Fibroblast of skin of scalp (primary cell): ENCODE measurements around the gene IQGAP3.
"Not testable (repeated sequence)": the region's sequence is repeated elsewhere in the genome, so short reads cannot be mapped to it uniquely, and the experiment has no call there.

Source experiments
- DNase-seq: peaks from one replicate; pipeline ENCODE4 v3.0.0-alpha.2; 2013

Gene IQGAP3

DNA sequence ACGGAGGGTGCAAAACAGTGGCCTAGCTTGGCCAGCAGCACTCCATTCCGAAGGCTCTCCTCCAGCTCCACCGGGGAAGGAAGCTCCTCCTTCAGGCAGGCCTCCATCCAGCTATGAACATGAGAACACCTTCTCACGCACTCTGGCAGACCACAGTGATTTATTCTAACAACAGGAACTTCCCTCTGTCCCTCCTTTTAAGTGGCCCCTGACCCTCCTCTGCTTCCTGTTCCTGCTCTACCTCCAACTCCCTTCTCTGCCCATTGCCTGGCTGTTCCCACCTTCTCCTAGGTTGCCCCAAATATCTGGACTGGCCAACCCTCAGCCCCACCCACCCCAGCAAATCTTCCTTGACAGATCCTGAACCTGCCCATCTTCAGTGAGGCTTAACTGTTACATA is 5.9 kb downstream of the IQGAP3 start:
- DNase-seq, result no peak

DNA sequence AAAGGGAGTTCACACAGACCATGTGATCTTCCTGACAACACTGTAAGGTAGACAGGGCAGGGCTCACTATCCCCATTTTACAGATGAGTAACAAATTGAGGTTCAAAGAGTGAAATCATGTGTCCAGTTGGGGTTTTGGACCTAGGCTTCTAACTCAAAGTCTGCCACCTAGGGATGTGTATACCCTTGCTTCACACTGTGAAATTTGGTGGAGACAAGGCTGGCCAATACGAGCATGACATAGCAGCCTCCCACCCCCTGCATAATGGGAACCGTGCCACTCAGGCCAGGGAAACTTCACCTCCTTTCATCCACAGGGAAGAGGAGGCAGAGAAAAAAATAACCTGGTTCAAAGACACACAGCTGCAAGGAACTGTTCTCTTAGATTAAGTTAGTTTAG is 6.8 kb downstream of the IQGAP3 start:
- DNase-seq, result no peak

DNA sequence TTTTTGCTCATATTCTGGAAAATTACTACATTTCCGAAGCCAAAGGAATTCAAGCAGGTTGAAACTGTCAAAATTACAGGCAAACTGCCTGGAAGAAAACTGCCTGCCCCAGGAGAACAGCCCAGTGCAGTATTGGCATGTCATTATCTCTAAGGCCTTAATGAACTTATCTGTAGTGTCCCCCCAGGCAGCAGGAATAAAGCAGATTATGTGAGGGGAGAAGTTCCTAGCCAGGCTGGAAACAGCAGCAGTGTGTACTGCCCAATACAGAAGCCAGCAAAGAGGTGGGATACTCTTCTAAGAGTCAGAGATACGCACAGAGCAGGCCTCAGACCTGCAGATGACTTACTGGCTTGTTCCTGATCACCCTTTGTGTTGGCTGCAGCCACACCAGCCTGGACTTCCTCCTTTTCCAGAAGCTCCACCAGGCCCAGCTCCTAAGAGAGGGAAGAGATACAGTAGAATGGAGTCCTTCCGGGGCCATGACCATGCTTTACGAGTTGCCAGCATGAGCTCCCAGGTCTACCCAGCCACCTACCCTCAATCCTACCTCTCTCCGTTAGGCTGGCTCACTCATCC is 11.7 kb downstream of the IQGAP3 start:
- DNase-seq, result no peak

DNA sequence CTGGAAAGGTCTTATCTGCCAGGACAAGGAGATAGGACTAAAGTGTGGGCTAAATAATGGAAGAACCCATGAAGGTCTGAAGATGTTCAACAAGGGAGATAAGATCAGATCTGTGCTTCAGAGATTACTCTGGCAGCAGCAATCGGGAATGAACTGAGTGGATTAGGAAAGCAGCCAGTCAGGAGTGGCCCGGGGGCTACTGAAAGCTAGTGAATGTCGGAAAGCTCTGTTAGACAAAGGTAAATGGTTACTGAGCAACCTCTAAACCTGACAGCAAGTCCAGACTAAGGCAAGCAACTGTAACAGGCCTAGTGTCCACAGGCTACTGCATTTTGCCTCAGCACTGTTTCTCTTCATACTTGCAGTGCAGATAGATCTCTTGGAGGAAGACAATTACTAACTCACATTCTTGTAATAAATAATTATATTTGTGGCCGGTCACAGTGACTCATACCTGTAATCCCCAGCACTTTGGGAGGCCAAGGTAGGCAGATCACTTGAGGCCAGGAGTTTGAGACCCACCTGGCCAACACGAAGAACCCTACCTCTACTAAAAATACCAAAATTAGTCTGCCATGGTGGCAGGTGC is 12.5 kb downstream of the IQGAP3 start:
- DNase-seq, result no peak

DNA sequence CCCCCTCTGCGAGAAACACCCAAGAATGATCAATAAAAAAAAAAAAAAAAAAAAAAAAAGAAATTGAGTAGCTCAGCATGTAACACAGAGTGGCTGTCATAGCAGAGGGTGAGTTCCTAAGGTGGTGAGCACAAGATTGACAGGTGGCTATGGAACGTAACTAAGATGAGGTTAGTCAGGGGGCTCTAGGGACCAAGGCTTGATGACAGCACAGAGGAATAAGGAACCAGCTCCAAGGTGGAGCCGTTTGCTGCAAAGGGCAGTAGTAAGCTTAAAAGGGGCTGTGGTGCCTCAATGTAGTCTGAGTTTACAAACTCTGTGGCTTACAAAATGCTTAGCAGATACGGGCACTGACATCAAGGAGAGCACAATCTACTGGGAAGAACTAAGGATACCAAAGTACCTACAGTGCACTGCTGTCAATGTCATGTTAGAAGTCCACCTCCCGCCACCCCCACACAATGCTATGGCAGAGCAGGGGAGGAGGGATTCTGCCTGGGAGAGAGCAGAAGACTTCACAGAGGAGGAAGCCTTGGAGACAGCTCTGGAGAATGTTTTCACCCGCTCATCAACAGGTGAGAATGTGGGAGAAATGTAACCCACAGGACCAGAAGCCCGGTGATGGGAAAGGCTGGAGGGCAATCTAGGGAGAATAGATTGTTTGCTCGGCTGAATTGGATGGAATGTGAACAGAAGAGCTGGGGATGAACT is 13.1 kb downstream of the IQGAP3 start:
- DNase-seq, result no peak

DNA sequence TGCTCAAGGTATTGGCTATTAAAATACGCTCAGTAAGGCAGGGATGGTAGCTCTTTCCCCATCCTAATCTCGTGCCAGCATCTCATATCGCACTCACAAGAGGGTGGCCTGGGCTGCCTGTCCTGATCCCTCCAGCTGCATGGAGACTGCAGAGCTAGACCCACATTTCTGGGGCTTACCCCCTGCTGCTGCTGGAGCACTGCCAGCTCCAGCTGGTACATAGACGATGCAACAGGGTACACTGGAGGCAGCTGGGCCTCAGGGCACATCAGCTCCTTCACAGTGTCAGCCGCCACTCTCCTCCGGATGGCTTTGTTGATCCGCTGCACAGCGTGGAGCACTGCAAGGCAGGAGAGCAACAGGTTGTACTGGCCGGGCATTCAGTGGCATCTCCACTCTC is 16.0 kb downstream of the IQGAP3 start:
- peak; percentile 11 for DNase-seq

DNA sequence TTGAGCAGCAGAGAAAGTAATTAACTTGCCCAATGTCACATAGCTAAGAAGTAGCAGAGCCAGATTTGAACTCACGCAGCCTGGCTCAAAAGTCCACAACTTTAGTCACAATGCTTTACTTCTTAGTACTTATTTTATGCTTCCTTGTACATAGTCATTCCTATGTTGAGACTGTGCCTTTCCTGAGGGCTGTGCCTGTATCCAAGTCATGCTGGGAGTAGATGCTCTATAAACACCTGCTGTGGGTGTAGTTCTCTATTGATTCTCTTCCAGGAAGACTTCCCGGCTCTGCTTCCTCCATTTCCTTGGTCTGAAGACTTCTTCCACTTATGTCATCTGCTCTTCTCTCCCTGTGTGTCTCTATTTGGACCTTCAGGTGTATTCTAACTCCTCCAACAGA is 16.6 kb downstream of the IQGAP3 start:
- DNase-seq, result no peak

DNA sequence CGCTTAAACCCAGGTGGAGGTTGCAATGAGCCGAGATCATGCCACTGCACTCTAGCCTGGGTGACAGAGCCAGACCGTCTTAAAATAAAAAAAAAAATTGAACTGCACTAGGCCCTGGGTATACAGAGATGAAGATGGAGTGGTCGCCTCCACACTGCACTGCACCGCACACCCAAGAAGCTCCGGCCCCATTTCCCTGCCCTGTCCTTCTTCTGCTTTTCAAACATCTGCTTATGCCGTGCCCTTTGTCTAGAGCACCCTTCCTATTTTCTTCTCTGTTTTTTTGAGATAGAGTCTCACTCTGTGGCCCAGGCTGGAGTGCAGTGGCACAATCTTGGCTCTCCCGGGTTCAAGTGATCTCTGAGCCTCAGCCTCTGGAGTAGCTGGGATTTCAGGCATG is 17.4 kb downstream of the IQGAP3 start:
- DNase-seq, result no peak

DNA sequence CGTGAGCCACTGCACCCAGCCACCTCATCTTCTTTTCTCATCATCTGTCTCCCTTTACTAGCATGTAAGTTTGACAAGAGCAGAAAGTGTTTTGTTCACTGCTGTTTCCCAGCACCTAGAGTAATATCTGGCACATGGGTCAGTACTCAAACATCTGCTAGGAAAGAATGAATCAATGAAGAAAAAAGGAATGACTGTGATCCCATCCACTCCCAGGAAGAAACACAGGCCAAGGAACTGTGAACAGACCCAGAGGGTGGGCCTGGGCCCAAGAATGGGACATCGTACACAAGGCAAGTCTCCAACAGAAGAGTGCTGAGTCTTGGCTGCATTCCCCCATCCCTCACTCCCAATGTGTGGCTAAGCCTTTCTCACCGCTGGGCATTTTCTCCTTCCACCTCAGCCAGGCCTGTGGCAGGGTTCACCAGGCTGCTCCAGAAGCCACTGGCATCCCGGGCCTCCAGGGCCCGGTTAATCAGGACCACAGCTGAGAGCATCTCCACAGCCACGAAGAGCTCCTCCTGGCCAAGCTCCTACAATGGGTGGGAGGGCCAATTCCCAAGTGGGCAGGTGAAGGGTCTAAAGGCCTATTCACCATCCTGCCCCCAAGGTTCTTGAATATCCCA is 18.4 kb downstream of the IQGAP3 start:
- no peak for DNase-seq

DNA sequence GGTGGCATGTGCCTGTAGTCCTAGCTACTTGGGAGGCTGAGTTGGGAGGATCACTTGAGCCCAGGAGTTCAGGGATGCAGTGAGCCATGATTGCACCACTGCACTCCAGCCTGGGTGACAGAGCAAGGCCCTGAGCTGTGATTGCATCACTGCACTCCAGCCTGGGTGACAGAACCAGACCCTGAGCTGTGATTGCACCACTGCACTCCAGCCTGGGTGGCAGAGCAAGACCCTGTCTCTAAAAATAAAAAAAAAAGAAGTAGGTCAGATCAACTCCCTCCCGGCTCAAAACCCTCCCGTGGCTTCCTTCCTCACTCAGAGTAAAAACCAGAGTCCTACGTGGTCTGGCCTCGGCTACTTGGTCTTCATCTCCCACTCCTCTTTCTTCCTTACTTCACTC is 19.4 kb downstream of the IQGAP3 start:
- not testable (repeated sequence) for DNase-seq

DNA sequence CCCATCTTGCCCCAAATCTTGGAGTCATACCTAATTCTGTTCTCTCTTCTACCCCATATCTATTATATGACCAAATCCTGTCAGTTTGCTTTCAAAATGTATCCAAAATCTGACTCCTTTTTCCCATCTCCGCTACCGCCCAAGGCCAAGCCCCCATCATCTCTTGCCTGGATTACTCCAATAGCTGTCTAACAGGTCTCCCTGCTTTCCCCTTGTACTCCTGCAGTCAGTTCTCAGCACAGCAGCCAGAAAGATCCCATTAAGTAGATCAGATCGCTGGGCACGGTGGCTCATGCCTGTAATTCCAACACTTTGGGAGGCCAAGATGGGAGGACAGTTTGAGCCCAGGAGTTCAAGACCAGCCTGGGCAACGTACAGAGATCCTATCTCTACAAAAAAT is 19.8 kb downstream of the IQGAP3 start:
- no peak for DNase-seq

DNA sequence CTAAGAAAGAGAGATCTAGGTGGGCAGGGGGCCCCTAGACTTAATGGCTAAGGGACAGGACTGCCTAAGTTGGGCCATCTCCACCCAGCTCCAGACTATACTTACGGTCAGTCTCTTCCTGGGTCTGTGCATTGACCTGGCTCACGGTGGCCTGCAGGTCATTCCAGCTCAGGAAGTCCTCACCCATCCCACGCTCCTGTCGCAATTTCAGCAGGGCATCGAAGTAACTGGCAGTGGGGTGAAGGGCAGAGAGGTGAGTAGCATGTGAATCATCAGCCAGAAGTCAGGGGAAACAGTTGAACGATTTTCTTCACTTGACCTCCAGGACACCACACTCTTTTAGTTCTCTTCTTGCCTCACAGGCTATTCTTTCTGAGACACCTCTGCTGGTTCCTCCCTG is 20.5 kb downstream of the IQGAP3 start:
- DNase-seq, result no peak

DNA sequence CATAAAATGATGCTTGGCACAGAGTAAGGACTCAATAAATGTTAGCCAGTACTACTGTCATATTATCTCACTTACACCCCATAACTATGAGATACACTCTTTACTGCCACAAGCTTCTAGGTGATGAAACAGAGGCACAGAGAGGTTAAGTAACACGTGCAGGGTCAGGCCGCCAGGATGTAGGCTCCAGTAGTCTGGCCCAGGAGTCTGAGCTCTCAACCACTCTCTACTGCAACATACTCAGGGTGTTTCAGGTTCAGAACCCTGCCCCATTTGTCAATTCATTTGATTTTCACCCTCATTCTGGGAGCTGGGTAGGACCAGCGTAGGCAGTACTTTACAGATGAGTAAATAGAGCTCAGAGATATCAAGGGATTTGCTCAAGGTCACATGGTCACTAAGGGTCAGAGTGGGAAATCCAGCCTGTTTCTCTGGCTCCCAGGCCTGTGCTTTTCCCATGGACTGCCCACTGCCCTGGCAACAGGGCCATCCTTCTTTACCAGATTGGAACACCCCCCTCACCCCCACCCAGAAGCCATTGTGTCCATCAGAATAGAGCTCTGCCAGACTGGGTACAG is 21.2 kb downstream of the IQGAP3 start:
- no peak for DNase-seq

DNA sequence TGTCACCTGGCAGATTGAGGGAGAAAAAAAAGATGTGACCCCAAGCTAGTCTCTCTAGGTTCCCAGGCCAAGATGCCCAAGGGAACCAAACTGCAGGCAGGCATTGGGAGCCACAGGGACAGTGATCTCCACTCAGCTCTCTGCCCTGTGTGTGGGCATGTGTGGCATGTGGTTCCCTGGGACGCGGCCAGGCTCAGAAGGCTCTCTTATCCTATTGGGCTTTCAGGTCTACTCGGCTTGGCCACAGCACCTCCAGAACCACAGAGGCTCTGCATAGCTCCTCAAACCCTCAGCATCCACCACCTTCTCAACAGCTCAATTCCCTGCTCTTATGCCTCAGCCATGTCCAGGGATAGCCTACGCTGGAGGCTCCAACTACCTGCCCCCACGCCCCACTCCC is 22.0 kb downstream of the IQGAP3 start:
- DNase-seq, result no peak

DNA sequence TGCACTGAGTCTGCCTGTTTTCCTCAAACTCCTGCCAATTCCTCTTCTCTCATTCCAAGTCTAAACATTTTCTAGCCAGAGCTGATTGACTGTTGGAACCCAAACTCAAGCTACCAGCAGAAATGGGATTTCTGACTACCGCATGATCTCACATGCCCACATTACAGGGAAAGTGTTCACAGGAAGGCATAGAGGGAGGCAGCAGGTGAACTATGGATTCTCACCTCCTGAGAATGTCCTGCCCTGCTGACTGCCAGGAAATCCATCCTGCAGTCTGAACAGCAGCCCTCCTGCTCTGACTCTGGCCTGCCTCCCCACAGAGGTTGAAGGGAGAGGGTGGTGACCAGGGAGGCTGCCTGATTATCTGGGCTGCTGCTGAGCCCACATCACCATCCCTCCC is 22.5 kb downstream of the IQGAP3 start:
- DNase-seq, result no peak

DNA sequence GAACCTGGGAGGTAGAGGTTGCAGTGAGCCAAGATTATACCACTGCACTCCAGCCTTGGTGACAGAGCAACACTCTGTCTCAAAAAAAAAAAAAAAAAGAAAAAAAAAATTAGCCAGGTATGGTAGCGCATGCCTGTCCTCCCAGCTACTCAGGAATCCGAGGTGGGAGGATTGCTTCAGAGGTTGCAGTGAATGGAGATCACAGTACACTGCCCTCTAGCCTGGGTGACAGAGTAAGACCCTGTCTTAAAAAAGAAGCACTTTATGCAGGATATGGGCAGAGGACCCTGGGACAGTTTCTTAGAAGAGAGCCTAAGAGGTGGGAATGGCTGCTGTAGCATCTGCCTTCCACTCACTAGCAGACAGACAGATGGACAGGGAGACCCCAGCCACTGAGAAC is 23.0 kb downstream of the IQGAP3 start:
- no peak for DNase-seq

DNA sequence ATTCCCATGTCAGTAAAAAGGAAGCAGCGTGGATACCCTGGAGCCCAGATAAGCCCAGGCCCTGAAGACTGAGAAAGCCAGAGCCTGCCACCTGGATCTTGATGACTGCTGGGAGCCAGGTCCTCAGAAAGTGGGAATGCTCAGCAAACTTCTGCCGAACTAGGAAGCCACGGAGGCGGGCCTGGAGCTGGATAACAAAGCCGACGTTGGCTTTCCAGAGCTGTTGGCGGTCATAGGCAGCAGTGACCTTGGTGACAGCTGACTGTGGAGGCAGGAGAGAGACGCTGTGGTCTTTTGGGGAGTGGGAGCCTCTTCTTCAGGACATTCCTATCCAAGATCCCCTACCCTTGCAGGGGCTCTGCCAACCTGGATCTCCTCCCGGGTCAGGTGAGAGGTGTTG is 24.4 kb downstream of the IQGAP3 start:
- no peak for DNase-seq

DNA sequence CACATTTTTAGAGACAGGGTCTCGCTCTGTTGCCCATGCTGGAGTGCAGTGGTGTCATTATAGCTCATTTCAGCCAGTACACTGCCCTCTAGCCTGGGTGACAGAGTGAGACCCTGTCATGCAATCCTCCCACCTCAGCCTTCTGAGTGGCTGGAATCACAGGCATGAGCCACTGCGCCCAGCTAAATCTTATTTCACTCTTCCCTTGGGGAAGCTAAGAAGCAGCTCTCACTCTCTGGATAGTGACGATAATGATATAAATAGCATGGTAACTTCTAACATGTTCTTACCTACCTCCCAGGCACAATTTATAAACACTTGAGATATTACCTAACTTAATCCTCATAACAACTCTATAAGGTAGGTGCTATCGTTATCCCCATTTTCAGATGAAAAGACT is 24.9 kb downstream of the IQGAP3 start:
- no peak for DNase-seq

DNA sequence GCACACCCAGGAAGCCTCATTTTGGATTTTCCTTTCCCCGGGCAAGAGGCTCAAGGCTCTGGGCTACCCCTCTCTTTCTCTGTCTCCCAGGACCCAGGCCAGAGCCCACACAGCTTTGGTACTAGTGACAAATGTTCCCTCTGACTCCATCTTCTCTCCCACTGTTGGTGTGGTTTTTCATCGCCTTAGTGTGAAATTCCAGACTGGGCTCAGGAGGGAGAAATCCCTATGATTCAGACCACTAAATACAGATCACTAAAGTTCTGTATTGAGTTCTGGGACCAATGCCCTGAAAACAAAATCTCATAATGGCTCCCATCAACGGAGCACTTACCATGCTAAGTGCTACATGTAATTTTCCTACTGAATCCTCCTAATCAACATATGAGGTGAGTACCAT is 26.1 kb downstream of the IQGAP3 start:
- peak; percentile 4 for DNase-seq

DNA sequence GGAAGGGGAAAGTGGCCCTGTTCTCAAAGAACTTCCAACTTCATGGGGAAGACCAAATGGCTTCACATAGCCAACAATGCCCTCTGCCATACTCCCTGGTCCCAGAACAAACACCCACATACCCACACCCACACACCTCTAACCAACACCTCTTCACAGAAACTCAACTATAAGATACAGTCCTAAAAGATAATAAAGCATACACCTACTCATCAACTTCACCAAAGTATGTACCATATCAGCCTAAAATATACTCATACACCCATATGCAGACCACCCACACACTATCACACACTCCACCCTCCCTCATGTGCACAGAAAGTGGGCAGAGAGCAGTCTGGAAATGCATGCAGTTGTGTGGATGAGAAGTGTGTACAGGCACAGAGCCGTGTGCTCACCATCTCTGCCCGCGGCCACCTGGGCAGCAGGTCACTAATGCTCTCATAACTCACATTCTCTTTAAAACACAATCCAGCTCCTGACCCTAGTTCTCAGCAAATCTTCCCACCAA is 27.7 kb downstream of the IQGAP3 start:
- no peak for DNase-seq

DNA sequence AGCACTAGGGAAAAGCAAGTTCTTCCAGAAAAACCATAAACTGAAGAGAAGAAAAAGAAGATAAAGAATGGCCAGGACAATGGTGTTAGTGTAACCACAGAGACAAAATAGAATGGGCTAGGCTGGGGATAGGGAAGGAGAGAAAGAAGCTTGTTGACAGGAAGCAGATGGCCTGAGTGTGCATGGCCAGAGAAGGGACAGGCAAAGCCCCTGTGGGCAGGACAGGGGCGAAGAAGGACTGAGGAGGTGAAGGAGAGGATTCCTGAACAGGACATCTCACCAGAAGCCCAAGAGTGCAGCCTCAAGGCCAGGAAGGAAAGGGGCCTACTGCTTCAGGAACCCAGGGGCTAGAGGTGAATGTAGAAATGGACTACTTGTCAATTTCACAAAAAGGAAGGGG is 29.3 kb downstream of the IQGAP3 start:
- no peak for DNase-seq

DNA sequence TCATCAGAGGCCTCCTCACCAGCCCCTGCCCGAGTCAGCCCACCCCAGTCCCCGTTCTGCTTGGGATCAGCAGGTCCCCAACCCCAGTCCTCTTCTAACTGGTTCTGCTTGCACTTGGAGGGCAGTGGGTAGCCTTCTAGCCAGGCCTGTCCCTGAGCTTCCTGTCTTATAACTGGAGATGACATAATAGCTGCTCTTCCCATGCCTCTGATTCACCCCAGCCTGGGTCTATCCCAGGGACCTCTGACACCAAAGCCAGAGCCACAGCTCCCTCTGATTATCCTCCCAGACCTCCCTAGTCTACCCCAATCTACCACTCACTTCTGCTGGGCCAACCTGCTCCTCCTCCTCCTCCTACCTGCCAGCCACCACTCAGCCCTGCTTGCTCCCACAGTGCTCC is 31.4 kb downstream of the IQGAP3 start:
- no peak for DNase-seq

DNA sequence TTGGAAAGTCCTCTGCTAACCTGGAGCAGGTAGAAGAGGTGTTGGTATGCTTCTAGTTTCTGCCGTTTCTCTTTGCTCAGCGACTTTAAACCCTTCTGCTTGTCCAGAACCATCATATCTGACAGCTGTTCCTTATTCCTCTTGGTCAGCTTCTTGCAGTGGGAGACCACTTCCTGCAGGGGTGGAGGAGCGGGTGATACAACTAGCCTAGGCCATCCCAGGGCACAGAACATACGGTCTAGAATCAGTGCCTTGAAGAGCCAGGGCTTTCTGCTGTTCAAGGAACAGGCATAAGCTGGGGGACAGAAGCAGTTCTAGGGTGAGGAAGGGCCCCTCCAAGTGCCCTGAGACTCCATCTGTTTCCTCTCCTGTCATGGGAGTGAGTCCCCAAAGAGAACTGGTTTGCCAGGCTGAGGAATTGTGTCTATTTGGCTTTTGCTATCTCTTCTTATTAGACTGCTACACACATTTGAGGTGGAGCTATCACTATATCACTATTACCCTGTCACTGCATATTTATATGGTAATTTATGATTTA is 32.5 kb downstream of the IQGAP3 start:
- DNase-seq, result no peak
